DMS114 treated with DMSO at 0.1 percent for 48 hours (cell line): ENCODE measurements around the gene NUBP2.
"Not testable (repeated sequence)": the region's sequence is repeated elsewhere in the genome, so short reads cannot be mapped to it uniquely, and the experiment has no call there.

Source experiments
- DNase-seq: peaks from one replicate; lab custom pipeline; 2025; ENCODE audit not compliant: unreplicated experiment; lab: John Stamatoyannopoulos, UW

The NUBP2 gene

DNA sequence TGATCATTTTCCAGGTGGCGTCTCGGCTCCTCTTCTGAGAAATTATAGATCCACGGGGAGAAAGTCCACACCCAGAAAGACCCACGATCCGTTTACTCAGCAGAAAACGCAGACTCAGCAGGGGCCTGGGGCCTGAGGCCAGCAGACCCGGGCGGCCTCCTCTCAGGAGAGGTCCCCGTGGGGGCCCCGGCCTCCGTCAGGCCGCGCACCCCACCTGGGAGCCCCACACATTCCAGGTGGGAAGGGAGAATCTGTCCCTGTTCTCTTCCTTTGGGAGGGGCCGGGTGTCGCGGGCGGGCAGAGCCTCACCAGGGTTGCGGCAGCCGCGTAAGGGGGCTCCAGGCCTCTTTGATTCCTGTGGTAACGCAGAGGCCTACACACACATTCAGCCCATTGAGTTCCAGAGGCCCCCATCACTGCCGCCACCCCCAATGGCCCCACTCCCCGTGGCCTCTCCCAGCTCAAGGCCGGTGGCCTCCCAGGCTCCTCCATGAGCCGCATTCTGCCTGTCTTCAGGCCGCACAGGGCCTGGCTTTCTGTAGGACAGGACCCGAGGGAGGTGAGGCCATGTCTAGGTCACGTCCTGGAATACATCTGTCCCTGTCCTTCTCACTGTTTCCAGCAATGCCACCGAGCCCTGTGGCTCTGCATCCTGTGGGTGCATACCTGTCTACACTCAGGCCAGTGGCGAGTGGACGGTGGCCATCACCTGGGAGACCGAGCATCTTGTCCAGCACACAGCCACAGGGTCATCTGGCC, 12.3 kb downstream of the NUBP2 start:
- DNase-seq = no peak

DNA sequence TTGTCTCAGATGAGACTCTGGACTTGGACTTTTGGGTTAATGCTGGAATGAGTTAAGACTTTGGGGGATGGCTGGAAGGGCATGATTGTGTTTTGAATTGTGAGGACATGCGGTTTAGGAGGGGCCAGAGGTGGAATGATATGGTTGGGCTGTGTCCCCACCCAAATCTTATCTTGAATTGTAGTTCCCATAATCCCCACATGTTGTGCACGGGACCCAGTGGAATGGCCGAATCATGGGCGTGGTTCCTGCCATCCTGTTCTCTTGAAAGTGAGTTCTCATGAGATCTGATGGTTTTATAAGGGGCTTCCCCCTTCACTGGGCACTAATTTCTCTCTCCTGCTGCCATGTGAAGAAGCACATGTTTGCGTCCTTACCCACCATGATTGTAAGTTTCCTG, 16.5 kb downstream of the NUBP2 start:
- DNase-seq = not testable (repeated sequence)

DNA sequence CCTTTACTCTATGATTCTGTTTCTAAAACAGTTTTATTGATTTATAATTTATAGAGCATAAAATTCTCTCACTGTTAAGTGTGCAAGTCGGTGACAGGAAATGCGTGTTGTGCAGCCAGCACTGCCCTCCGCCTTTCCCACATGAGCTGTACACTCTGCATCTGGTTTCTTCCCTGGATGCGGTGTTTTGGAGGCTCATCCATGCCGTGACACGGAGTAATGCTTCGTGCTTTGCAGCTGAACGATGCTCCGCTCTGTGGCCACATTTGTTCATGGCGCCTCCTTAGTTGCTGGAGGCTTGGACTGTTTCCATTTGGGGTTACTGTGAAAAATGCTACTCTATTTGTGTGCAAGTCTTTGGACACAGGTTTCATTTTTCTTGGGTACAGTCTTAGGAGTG, 17.9 kb downstream of the NUBP2 start:
- DNase-seq = no peak

DNA sequence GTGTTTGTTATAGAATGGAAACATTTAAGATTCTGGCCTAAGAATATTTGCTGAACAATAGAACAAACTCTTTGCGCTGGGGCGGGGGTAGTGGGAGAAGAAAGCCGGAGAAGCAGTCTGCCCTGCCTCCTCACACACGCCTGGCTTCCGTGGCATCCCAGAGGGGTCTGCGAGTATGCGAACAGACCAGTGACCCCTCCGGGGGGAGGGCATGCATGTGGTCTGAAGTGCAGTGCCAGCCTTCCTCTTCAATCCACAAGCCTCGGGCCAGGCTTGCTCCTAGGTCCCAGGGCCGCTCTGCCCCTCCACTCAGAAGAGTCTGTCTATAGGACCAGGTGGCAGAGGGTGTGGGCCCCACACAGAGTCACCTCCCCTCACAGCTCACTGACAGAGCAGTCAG, 24.9 kb downstream of the NUBP2 start:
- DNase-seq = no peak

DNA sequence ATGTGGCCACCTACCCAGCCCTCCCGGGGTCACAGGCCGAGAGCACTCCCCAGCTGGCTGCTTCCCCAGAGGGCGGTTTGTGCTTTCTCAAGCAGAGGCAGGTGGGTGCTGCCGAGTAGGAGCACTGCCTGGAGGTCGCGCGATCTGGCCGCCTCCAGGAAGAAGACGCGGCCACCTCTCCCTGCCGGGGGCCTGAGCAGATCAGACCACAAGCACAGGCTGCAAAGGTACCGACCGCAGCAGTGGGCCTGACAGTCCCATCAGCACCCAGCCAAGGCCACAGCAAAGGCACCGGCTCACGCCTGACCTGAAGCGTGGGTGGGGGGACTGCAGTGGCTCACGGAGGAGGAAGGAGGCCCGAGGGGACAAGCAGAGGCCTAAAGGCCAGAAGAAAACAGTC, 25.9 kb downstream of the NUBP2 start:
- no peak for DNase-seq

DNA sequence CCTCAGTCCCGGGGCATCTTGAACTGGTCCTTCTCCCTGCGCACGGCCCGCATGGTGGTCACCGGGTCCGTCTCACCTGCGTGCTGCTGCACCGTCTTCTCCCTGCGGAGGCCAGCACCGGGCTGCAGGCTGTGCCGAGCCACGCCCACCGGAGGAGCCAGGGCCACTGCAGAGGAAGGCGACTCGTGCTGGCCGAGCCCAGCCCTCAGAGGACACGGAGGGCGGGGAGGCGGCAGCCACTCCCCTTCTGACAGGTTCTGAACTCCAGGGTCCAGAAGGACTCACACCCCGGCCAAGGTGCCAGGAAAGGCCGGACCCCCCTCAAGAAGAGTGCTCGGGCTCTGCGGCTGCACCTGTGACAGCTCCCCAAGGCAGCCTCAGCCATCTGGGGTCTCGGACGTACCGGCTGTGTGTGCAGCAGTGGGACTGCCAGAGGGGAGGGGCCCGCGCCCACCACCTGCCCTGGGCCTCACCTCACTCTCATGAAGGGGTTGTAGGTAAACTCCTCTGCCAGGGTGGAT, 26.6 kb downstream of the NUBP2 start:
- no peak for DNase-seq

DNA sequence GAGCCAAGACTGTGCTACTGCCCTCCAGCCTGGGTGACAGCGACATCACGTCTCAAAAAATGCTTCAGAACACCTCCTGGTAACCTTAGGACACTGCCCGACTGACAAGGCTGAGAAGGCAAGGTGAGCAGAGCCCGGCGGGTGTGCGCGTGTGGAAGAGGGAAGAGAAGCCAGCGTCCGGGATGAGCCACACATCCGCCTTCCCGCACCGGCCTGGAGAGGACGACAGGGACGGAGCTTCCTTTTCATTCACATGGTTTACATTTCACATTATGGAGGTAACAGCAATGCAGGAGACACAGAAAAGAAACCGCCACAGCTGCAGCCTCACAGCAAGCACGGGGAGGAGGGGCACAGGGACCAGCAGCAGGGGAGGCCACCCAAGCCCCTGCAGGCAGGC, 27.3 kb downstream of the NUBP2 start:
- DNase-seq = no peak

DNA sequence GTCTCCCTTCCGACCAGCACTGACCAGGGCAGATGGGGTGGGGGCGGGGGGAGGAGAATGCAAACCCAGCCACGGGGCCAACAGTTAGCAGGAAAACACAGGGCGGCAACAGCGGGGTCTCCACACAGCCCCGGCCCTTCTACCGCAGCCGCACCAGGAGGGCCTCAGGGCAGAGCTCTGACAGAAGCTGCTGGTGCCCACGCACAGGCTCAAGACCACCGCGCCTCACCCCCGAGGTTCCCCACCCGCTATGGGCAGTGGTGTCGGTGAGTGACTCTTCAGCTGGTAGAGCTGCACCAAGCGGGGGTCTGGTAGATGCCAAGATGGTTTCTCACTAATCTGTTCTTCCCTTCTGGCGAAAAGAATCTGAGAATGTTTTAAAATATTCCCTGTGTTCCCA, 27.8 kb downstream of the NUBP2 start:
- no peak for DNase-seq

DNA sequence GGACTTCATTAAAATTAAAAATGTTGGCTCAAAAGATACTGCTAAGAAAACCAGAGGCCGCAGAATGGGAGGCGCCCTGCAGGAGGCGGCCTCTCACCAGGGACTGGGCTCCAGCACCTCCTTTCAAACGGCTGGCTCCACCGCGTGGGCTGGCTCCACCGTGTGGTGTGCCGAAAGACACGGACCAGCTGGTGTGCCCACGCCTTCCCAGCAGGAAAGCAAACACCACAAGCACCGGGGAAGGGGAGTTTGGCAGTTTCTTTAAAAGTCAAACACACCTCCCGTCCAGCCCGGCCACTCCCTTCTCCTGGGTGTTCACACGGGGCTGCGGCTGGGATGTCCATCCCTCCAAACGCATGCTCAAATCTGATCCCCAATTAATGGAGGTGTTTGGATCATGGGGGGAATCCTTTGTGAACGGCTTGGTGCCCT, 30.0 kb downstream of the NUBP2 start:
- peak; percentile 31 for DNase-seq

DNA sequence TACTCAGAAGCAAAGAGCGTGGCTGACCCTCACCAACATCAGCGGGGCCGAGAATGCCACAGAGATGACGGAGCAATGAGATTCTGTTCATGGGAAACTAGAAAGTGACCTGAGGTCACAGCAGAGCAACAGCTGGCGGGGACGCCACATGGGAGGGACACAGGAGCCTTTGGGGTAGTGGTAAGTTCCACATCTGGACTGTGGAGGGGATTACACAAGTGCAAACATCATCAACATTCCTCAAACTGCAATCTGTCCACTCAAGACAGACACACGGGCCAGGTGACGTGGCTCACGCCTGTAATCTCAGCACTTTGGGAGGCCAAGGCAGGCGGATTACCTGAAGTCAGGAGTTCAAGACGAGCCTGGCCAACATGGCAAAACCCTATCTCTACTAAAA, 32.7 kb downstream of the NUBP2 start:
- no peak for DNase-seq

DNA sequence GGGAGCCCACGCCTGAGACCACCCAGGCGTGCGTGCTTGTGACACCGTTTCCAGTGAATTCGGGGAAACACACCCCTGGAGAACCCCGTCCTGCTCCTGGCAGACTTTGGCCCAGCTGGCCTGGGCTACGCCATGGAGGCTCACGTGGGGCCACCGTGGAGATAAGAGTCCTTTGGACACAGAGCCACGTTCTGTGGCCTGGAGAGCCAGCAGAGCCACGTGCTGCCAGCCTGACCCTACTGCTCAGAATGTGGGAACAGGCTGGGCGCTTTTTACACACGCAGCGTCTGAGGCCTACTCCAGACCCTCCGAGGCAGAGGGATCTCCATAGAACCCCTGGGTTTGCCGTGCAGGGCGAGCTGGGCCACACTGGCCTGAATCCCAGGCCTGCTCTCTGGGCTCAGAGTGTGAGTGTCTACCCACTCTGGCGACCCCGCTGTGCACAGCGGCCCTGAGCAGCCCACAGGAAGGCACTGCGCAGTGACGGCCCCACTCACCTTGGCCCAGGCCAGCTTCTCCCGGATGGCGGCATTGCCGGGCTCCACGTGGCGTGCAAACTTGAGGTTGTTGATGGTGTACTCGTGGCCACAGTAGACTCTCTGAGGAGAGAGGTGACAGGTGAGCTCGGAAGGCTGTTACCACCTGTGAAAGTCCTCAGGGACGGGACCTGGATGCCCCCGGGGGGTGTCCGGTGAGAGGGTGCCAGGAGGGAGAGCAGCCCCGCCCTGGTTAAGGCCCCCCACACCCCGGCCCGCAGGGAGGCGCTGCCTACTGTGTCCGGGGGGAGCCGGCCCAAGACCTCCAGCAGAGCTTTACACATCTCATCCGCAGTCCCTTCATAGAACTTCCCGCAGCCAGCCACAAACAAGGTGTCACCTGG, 33.9 kb downstream of the NUBP2 start:
- DNase-seq = no peak

DNA sequence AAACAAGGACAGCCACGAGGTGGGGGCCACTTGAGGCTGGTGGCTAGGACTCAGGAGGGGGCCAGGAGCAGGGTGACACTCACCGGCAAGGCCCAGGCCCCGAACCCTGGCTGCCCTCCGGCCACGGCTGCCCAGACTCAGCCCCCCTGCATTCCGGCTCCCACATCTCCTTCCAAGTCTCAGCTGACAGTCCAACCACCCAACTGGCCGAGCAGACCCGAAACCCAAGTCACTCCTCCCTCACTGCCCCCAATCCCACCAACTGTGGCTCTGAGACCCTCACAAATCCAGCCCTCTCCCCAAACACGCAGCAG, 34.5 kb downstream of the NUBP2 start:
- no peak for DNase-seq

DNA sequence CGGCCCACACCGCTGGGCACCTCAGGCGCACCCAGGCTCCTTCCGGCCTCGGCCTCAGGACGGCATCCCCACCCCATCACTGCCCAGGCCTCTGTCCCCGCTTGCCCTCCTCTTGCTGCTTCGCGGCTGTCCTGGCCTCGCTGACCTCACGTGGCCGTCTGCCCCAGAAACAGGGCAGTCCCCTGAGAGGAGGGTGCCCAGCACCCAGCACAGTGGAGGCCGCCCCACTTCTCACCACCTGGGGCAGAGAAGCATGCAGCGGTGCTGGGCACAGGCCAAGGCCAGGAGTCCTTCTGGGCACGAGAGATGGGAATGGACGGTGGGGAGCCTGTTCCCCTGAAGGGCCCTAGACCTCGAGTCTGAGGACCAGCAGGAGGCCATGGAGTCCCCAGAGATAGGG, 35.0 kb downstream of the NUBP2 start:
- DNase-seq = no peak

DNA sequence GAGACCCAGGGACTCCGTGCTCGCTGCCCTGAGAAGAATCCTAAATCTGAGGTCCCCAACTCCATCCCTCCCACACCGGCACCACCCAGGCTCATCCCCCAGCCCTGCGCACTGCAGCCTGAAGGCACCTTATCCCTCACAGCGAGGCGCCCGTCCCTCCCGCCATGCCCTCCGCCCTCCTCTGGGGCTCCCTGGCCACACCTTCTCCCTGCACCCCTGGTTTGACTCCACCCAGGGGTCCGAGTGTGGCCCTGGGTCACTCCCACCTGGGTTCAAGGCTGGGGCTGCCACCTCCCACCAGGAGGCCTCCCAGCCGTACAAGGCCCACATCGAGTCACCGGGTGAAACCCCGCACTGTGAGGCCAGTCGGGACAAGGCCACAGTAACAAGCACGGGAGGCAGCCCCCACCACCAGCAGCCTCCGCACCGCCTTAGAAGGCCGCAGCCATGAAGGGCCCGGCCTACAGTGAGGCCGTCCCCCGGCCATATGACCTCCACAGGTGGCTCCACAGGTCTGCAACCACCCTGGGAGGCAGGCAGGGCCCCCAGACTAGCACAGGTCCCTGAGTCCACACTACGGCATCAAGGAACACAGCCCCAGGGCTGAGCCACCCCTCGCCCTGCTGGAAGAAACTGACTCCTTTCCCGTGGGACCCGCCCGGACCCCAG, 35.6 kb downstream of the NUBP2 start:
- no peak for DNase-seq

DNA sequence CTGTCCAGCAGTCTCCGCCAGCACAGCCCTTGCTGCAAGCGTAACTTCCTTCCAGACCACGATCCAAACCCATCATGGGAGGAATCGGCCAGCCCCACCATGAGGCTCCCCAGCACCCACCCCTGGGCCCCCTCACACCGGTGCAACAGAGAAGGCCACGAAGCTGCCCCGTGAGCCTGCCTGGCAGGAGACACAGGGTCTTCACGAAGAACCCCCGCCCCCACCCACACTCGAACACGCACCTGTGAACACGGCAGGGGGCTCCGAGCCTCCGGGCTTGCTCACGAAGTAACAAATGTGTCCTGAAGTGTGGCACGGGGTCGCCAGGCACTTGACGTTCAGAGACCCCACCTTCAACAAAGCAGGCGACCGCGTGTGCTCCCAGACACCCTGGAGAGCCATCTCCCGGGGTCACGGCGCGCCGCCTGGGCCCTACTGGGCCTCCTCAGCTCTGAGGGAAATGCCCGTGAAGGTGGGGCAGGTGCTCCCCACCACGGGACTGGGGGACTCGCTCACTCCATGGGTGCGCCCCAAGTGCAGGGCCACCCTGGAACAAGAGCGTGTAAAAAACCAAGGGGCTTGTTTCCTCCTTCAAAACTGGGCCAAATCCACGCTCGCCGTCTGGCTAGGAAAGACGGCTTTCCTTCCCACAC, 36.2 kb downstream of the NUBP2 start:
- DNase-seq = no peak

DNA sequence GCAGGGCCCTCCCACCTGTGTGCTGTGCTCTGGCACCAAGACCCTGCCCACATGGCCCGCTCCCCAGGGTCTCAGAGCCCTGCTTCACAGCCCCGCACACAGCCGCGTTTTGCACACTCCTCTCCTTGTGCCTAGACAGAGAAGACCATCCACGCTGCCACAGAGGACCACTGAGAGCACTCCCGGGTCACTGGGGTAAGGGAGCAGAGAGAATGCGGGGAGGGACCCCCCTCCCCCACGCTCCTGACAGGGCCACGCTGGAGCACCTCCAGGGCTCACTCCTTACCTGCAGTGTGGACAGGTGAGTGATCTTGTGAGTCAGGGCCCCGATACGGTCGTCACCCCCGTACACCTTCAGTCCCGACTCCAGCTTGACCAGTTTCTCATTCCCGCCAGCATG, 36.9 kb downstream of the NUBP2 start:
- no peak for DNase-seq

DNA sequence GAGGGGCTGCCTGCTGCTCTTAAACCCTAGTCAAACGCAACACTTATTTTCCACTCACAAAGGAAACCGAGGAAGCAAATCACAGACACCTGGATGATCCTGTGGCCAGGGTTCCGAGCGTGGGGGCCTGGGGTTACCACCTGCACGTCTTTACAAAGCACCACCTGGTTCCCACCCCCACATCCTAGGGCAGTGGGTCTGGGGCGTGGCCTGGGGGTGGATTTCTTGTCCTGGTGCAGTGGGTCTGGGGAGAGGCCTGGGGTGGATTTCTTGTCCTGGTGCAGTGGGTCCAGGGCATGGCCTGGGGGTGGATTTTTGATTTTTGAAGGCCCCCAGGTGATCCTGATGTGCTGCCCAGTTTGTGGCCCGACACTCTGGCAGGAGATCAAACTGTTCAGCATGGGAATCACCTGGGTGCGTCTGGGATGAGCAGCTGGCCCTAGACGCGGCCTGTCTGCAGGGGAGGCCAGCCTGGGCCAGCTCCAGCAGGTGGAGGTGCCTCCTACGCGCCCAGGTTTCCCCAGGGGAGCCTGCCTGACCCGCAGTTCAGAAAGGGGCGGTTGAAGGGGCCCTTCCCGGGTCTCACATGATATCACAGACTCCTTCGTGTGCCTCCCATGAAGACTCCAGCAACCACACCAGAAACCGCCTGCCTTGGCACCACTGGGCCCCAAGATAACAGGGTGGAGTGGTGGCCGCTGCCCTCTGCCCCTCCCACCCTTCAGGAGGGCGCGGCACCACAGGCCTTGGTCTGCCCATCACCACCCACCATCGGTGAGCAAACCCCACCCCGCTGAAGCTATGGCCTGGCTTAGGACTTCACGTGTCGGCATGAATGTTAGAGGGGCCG, 37.6 kb downstream of the NUBP2 start:
- no peak for DNase-seq

DNA sequence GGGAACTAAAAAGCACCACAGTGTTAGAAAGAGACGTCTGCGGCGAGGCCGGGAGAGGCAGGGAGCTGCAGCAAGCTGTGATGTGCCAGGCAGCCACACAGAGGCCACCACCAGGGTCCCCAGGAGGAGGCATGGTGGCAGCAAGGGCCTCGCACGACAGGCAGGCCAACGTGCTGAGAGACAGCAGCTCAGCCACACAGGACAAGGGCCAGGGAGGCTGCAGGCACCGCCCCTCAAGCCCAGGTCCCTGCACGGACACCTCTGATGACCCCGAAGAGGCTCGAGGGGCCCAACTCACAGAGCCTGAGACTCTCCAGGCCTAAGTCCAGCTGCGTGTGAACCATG, 38.2 kb downstream of the NUBP2 start:
- no peak for DNase-seq

DNA sequence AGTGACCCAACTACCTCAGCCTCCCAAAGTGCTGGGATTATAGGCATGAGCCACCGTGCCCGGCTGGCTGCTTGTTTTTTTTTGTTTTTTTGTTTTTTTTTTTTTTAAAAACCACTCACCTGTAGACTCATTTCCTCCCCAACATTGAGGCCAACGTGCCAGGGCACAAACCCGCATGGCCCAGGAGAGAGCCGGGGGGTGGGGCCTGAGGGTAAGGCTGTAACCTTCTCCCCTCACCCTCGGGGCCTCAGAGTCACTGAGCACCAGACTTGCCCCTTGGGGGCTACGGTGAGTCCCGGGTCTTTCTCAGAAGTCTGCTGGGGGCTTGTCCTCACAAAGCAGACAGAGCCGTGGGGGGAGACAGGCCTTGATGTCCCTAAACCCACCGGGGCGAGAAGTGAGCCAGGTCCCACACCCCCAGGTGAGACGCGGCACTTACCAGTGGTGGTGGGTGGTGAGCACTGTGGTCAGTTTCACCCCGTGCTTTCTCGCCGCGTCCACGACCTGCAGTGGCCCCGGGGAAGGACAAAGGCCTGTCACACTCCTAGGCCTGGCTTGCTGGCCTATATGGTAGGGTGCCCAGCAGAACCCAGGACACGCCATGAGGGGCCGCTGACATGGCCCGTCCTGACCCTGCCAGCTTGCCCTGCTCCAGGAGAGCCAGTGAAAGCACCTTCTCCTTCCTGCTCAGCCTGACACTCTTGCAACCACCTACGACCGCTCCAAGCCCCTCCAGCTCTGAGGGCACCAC, 39.3 kb downstream of the NUBP2 start:
- DNase-seq = no peak

DNA sequence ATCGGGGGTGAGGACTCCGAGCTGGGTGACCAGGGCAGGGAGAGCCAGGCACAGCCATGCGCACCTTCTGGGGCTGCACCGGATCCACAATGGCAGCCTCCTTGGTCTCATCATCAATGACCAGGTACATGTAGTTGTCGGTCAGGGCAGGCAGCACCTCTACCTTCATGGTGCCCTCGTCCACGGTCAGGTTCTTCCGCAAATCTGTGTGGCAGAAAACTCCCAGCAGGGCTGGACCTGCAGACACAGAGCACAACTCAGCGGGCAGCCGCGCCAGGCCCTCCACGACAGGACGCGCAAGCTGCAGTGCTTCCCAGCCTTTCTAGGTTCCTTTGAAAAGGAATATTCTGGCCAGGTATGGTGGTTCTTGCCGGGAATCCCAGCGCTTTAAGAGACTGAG, 40.0 kb downstream of the NUBP2 start:
- DNase-seq = no peak
